Measurements from ENCODE around the gene ZDHHC19.

- no peak for TF ChIP-seq CTCF (IDR thresholded peaks at IDR 0.05; ENCODE audit: low read length)
- no peak for TF ChIP-seq EZH2 (optimal IDR thresholded peaks at IDR 0.05; ENCODE audit: low read depth, low read length)
- TF ChIP-seq EZH2phosphoT487 (IDR thresholded peaks at IDR 0.05; ENCODE audit: low read length): no peak
These were observed 30.1 kb downstream of the ZDHHC19 start for GRCh38 chr3:196181127-196181546.
